Natural killer cell (primary cell): Measurements from ENCODE around the gene COG7. TPM values are rescaled to one million over a fixed set of nuclear protein-coding genes. Genes with fewer than 3 reads are reported as not detected.

Experiments
- ATAC-seq, 3 donors: fragments of 150-1000 bp in 2 of 3; fragments of 200-7000 bp in 1 of 3; cut with Tn5 transposase; 1 replicate in 1 of 3; 2 replicates in 2 of 3; pipeline ENCODE4 v1.10.0; 2021; ENCODE audit warnings: mild to moderate bottlenecking in 2 of 3, moderate library complexity in 2 of 3
- DNase-seq, 2 donors: peaks; one replicate each; pipeline versions ENCODE4 v3.0.0 to v3.0.0-alpha.2; 2013 to 2021; ENCODE audit warnings: mixed read lengths in 1 of 2
- H3K27ac ChIP-seq: one replicate; pipeline ENCODE4 v1.5.1; 2013; ENCODE audit warnings: mild to moderate bottlenecking, low read length
- H3K27me3 ChIP-seq: one replicate; pipeline ENCODE4 v1.6.1; 2013; ENCODE audit warnings: low read length; ENCODE audit not compliant: control insufficient read depth, insufficient read depth
- H3K36me3 ChIP-seq: one replicate; pipeline ENCODE4 v1.6.1; 2013; ENCODE audit warnings: low read length; ENCODE audit not compliant: control insufficient read depth, insufficient read depth
- H3K4me1 ChIP-seq: one replicate; pipeline ENCODE4 v1.6.1; 2013; ENCODE audit warnings: low read length; ENCODE audit not compliant: control insufficient read depth, insufficient read depth
- H3K4me3 ChIP-seq: one replicate; pipeline ENCODE4 v1.5.1; 2013; ENCODE audit warnings: low read length
- H3K9me3 ChIP-seq: one replicate; pipeline ENCODE4 v1.6.1; 2013; ENCODE audit warnings: low read length; ENCODE audit not compliant: control insufficient read depth, insufficient read depth
- H3K27ac Mint-ChIP-seq, 2 donors: one replicate each; pipeline ENCODE4 v1.8.0; 2022; ENCODE audit warnings: mild to moderate bottlenecking in 2 of 2, mixed read lengths in 2 of 2, moderate library complexity in 1 of 2
- H3K27me3 Mint-ChIP-seq, 2 donors: one replicate each; pipeline ENCODE4 v1.8.0; 2022; ENCODE audit warnings: low read depth in 2 of 2, mixed read lengths in 2 of 2
- H3K36me3 Mint-ChIP-seq: one replicate; pipeline ENCODE4 v1.8.0; 2022; ENCODE audit warnings: mixed read lengths
- H3K4me1 Mint-ChIP-seq, 2 donors: one replicate each; pipeline ENCODE4 v1.8.0; 2022; ENCODE audit warnings: mixed read lengths in 2 of 2
- H3K4me3 Mint-ChIP-seq: one replicate; pipeline ENCODE4 v1.8.0; 2022; ENCODE audit warnings: mild to moderate bottlenecking, moderate library complexity, mixed read lengths
- H3K9me3 Mint-ChIP-seq, 2 donors: one replicate each; pipeline ENCODE4 v1.8.0; 2022; ENCODE audit warnings: mixed read lengths in 2 of 2
- WGBS: methylation state at CpG from one replicate; pipeline ENCODE4 v1.1.7; 2013; ENCODE audit warnings: missing lambda C conversion rate; ENCODE audit not compliant: insufficient coverage; 5-methylcytosine and 5-hydroxymethylcytosine counted together
- intact Hi-C: fragments of 100-400 bp; cut with micrococcal nuclease; formaldehyde crosslinking; loops from one replicate; pipeline ENCODE4 v1.14.2; 2022
- total RNA-seq, 4 donors: library from RNA; stranded (reverse); fragments of 120-200 nt in 1 of 4; gene quantifications; one replicate each; pipeline versions ENCODE4 v1.2.3 to v1.2.4, GENCODE V29; 2013 to 2022
- TF ChIP-seq, protein P1 (sequence below): fragments of 200-600 bp; IDR thresholded peaks from one replicate; pipeline ENCODE4 v1.8.0; 2022; ENCODE audit warnings: antibody characterized with exemption

The COG7 gene
- total RNA-seq, 3 donors from 2014 or later (not counting 1 experiment from before 2014, with no cell fraction given) = 18.4 to 26.6 (median 20.3) TPM

DNA sequence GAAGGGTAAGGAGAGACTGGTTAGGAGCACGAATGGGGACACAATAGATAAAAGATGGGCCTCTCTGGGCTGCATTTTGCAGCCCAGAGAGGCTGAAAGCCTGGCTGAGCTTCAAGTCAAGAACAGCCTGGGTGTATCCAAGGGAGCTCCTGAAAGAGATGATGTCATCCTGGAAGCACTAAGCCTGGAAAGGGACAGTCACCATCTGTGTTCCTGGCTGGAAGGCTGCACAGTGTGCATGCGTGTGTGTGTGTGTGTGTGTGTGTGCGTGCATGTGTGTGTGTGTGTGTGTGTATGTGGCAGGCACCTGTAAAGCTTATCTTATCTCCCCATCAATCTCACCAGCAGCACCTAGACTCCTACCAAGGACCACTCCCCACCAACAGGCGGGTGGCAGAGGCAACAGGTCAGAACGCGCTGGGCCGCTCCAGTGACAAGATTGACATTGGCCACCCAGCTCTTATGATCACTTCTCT is 44.1 kb downstream of the COG7 start:
- WGBS = 96% methylated on average over 6 of the region's 7 CpGs
- Histone ChIP-seq H3K27ac (no peak overlapping the region), H3K9me3 (no peaks in the 10 kb centered on the region), H3K27me3 (no peaks in the 10 kb centered on the region), H3K36me3 (peaks cover 57% of the 10 kb centered on the region), H3K4me3 (no peak overlapping the region), H3K4me1 (no peaks in the 10 kb centered on the region)
- no peaks in the 10 kb centered on the region for H3K27me3 Mint-ChIP-seq
- no peak overlapping the region for H3K27ac Mint-ChIP-seq
- TF ChIP-seq, protein P1, sequence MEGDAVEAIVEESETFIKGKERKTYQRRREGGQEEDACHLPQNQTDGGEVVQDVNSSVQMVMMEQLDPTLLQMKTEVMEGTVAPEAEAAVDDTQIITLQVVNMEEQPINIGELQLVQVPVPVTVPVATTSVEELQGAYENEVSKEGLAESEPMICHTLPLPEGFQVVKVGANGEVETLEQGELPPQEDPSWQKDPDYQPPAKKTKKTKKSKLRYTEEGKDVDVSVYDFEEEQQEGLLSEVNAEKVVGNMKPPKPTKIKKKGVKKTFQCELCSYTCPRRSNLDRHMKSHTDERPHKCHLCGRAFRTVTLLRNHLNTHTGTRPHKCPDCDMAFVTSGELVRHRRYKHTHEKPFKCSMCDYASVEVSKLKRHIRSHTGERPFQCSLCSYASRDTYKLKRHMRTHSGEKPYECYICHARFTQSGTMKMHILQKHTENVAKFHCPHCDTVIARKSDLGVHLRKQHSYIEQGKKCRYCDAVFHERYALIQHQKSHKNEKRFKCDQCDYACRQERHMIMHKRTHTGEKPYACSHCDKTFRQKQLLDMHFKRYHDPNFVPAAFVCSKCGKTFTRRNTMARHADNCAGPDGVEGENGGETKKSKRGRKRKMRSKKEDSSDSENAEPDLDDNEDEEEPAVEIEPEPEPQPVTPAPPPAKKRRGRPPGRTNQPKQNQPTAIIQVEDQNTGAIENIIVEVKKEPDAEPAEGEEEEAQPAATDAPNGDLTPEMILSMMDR = no peak
- DNase-seq (no peak), ATAC-seq (no peak)
- H3K9me3 Mint-ChIP-seq = no peaks in the 10 kb centered on the region
- H3K4me1 Mint-ChIP-seq = no peaks in the 10 kb centered on the region
- H3K36me3 Mint-ChIP-seq = peaks cover 25% of the 10 kb centered on the region
- intact Hi-C loops = no loop called here
- no peak overlapping the region for H3K4me3 Mint-ChIP-seq

DNA sequence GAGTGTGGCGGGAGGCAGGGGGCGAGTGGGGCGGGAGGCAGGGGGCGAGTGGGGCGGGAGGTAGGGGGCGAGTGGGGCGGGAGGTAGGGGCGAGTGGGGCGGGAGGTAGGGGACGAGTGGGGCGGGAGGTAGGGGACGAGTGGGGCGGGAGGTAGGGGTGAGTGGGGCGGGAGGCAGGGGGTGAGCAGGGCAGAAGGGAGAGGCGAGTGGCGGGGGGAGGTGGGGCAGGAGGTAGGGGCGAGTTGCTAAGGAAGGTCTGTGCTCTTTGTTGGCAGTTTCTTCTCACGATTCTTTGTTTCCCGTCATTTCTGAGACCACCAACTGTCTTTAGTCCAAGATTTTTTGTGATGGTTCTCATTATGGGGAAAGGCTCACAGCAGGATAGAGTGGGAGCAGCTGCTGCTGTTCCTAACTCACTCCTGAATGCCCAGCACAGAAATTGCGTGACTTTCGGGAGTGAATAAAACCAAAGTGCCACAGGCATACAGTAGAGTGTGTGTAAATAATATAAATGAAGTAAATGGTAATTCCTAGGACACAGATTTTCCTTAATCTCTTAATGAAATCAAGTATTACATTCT is 44.7 kb downstream of the COG7 start:
- no peaks in the 10 kb centered on the region for H3K4me1 Mint-ChIP-seq
- H3K36me3 Mint-ChIP-seq = peaks cover 22% of the 10 kb centered on the region
- ATAC-seq (no peak), DNase-seq (no peak)
- TF ChIP-seq, protein P1 = no peak
- Histone ChIP-seq H3K27me3 (no peaks in the 10 kb centered on the region), H3K9me3 (no peaks in the 10 kb centered on the region), H3K4me3 (no peak overlapping the region), H3K36me3 (peaks cover 57% of the 10 kb centered on the region), H3K27ac (no peak overlapping the region), H3K4me1 (no peaks in the 10 kb centered on the region)
- H3K4me3 Mint-ChIP-seq = no peak overlapping the region
- 93% methylated on average over 8 of the region's 21 CpGs for WGBS
- intact Hi-C loops = no loop called here
- no peaks in the 10 kb centered on the region for H3K9me3 Mint-ChIP-seq
- H3K27me3 Mint-ChIP-seq = no peaks in the 10 kb centered on the region
- H3K27ac Mint-ChIP-seq = no peak overlapping the region

DNA sequence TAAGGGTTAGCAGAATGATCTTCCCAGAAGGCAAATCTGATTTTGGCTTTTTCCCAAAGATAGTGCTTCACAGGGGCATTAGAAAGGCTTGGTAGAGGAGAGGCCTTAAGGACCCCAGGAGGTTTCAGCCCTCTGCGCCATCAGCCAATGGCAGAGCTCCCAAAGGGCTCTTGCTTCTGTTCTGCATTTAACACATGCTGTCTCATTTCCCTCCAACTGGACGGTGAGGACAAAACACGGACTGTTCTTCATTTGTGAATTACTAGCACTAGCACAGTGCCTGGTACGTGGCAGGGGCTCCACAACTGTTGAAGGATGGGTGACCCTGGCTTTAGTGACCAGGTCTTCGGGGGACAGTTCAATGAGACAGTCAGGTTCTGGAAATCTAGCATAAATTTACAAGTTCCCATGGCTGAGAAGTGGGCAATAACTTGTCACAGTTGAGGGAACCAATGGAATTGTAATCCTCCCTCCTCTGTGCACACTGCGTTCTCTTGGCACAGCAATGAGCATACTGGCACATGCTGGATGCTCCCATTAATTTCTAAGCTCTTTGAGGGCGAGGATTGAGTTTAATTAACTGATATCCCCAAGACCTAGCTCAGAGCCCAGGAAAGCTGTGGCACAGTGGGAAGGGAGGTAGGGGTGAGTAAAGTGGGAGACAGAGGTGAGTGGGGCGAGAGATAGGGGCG is 45.4 kb downstream of the COG7 start:
- Mint-ChIP-seq H3K36me3 (peaks cover 23% of the 10 kb centered on the region), H3K27me3 (no peaks in the 10 kb centered on the region), H3K9me3 (no peaks in the 10 kb centered on the region), H3K4me1 (no peaks in the 10 kb centered on the region), H3K4me3 (no peak overlapping the region), H3K27ac (no peak overlapping the region)
- DNase-seq = no peak
- no peak for ATAC-seq
- WGBS = 94% methylated on average over 7 of the region's 9 CpGs
- Histone ChIP-seq H3K4me1 (no peaks in the 10 kb centered on the region), H3K27ac (no peak overlapping the region), H3K36me3 (peaks cover 58% of the 10 kb centered on the region), H3K9me3 (no peaks in the 10 kb centered on the region), H3K4me3 (no peak overlapping the region), H3K27me3 (no peaks in the 10 kb centered on the region)
- intact Hi-C loops = no loop called here
- TF ChIP-seq, protein P1 = no peak
